Prostate gland (tissue), 2 donors: ENCODE results near the gene UGT2A3. TPM values are rescaled to one million over a fixed set of nuclear protein-coding genes. Genes with fewer than 3 reads are reported as not detected.
"Not testable (repeated sequence)": the region's sequence is repeated elsewhere in the genome, so short reads cannot be mapped to it uniquely, and the experiment has no call there.

Experiments
- DNase-seq: peaks from one replicate; pipeline ENCODE4 v3.0.0-alpha.2; 2019; ENCODE audit warnings: low spot score
- H3K27ac ChIP-seq, 2 donors: fragments of 200-600 bp; sonication (generic); 2 replicates each; pipeline ENCODE4 v1.5.1; 2017 to 2019
- H3K27me3 ChIP-seq: fragments of 200-600 bp; sonication (generic); replicated peaks from 2 replicates; pipeline ENCODE4 v1.5.1; 2019; ENCODE audit not compliant: insufficient read depth
- H3K36me3 ChIP-seq, 2 donors: fragments of 200-600 bp; sonication (generic); 1 replicate in 1 of 2; 2 replicates in 1 of 2; pipeline versions ENCODE4 v1.5.1 to v1.8.1; 2017 to 2019
- H3K4me1 ChIP-seq: fragments of 200-600 bp; sonication (generic); replicated peaks from 2 replicates; pipeline ENCODE4 v1.5.1; 2019
- H3K4me3 ChIP-seq, 2 donors: fragments of 200-600 bp; sonication (generic); 2 replicates each; pipeline ENCODE4 v1.5.1; 2017 to 2019
- H3K9me3 ChIP-seq: fragments of 200-600 bp; sonication (generic); 2 replicates; pipeline ENCODE4 v1.5.1; 2017
- CTCF ChIP-seq, 4 experiments: fragments of 200-600 bp in 2 of 4; fragments of 450-650 bp in 2 of 4; sonication (generic) in 2 of 4; IDR thresholded peaks; 1 replicate in 3 of 4; 2 replicates in 1 of 4; pipeline ENCODE4 v1.5.1; 2016 to 2019; ENCODE audit warnings: antibody characterized with exemption in 4 of 4, mild to moderate bottlenecking in 2 of 4, moderate library complexity in 2 of 4
- POLR2A ChIP-seq: fragments of 450-650 bp; IDR thresholded peaks from one replicate; pipeline ENCODE4 v1.6.1; 2016; ENCODE audit warnings: antibody characterized with exemption, mild to moderate bottlenecking
- POLR2AphosphoS5 ChIP-seq: sonication (generic); formaldehyde crosslinking; IDR thresholded peaks from one replicate; pipeline ENCODE4 v1.6.1; 2017; ENCODE audit warnings: antibody characterized with exemption
- WGBS: methylation state at CpG from one replicate; pipeline ENCODE4 v1.1.5; 2018; 5-methylcytosine and 5-hydroxymethylcytosine counted together
- intact Hi-C: fragments of 100-400 bp; cut with DNase I; formaldehyde crosslinking; loops from one replicate; pipeline ENCODE4 v1.14.2; 2022
- total RNA-seq, 2 donors: library from RNA; depleted of rRNA; stranded (reverse); fragments of >200 nt; gene quantifications; one replicate each; pipeline ENCODE4 v1.1.0, GENCODE V29; 2016

The UGT2A3 gene
- total RNA-seq, 2 donors from 2014 or later = not detected

GRCh38 chr4:68984947-68985346, 33.3 kb upstream of the UGT2A3 start:
- H3K4me1 ChIP-seq = no peaks in the 10 kb centered on the region

GRCh38 chr4:68963374-68963773, 11.8 kb upstream of the UGT2A3 start:
- Histone ChIP-seq H3K4me3 (no peak overlapping the region), H3K4me1 (no peaks in the 10 kb centered on the region), H3K36me3 (no peaks in the 10 kb centered on the region), H3K27me3 (no peaks in the 10 kb centered on the region), H3K9me3 (no peaks in the 10 kb centered on the region), H3K27ac (no peak overlapping the region)
- no peak for DNase-seq
- TF ChIP-seq CTCF (IDR thresholded peaks at IDR 0.05) (no peak), POLR2A (no peak), POLR2AphosphoS5 (no peak)
- 17% methylated on average over 2 of the region's 2 CpGs for WGBS
- intact Hi-C loops = no loop called here

More at GRCh38 chr4:68984947-68985346, 33.3 kb upstream of the UGT2A3 start:
- H3K36me3 ChIP-seq = no peaks in the 10 kb centered on the region
- H3K27me3 ChIP-seq = no peaks in the 10 kb centered on the region
- no peak for TF ChIP-seq CTCF (IDR thresholded peaks at IDR 0.05)
- TF ChIP-seq POLR2A = no peak
- no peak for TF ChIP-seq POLR2AphosphoS5
- H3K9me3 ChIP-seq = no peaks in the 10 kb centered on the region
- H3K27ac ChIP-seq = no peak overlapping the region
- DNase-seq = no peak
- intact Hi-C loops = no loop called here
- H3K4me3 ChIP-seq = no peak overlapping the region
- WGBS = 92% methylated on average over 2 of the region's 2 CpGs

GRCh38 chr4:68962868-68963267, 11.3 kb upstream of the UGT2A3 start:
- no peak for DNase-seq
- intact Hi-C loops = no loop called here
- Histone ChIP-seq H3K4me3 (no peak overlapping the region), H3K4me1 (no peaks in the 10 kb centered on the region), H3K27me3 (no peaks in the 10 kb centered on the region), H3K27ac (no peak overlapping the region), H3K36me3 (no peaks in the 10 kb centered on the region), H3K9me3 (no peaks in the 10 kb centered on the region)
- TF ChIP-seq POLR2AphosphoS5 = no peak
- TF ChIP-seq POLR2A = no peak
- TF ChIP-seq CTCF (IDR thresholded peaks at IDR 0.05) = no peak
- 60% methylated on average over 1 of the region's 1 CpG for WGBS

GRCh38 chr4:68960294-68961163, 8.9 kb upstream of the UGT2A3 start:
- TF ChIP-seq POLR2A (no peak), CTCF (IDR thresholded peaks at IDR 0.05) (no peak), POLR2AphosphoS5 (no peak)
- WGBS = 83% methylated on average over 2 of the region's 2 CpGs
- H3K4me1 ChIP-seq = no peaks in the 10 kb centered on the region
- no peak overlapping the region for H3K4me3 ChIP-seq
- intact Hi-C loops = no loop called here
- H3K27ac ChIP-seq = no peak overlapping the region
- no peaks in the 10 kb centered on the region for H3K9me3 ChIP-seq
- H3K27me3 ChIP-seq = no peaks in the 10 kb centered on the region
- DNase-seq = no peak
- no peaks in the 10 kb centered on the region for H3K36me3 ChIP-seq

- H3K27ac ChIP-seq, H3K27me3 ChIP-seq, H3K4me3 ChIP-seq: not testable (repeated sequence)
These were observed 7.5 kb upstream of the UGT2A3 start for GRCh38 chr4:68959085-68959484.

More at GRCh38 chr4:68959085-68959484, 7.5 kb upstream of the UGT2A3 start:
- DNase-seq, intact Hi-C loops, H3K9me3 ChIP-seq, H3K4me1 ChIP-seq, H3K36me3 ChIP-seq: not testable (repeated sequence)
- WGBS = 95% methylated on average over 2 of the region's 2 CpGs
